ENCODE data around the gene URAD. TPM values are rescaled to one million over a fixed set of nuclear protein-coding genes. Genes with fewer than 3 reads are reported as not detected.

URAD gene
- total RNA-seq, 1 donor from 2014 or later: not detected

GRCh38 chr13:27971776-27972477 lies 16.6 kb downstream of the URAD start:
- H3K4me3 Mint-ChIP-seq: no peak overlapping the region
- peaks cover 74% of the 10 kb centered on the region for H3K27me3 Mint-ChIP-seq (ENCODE audit: insufficient read depth)
- DNase-seq (ENCODE audit: low spot score): no peak
- no peak overlapping the region for H3K27ac Mint-ChIP-seq
- H3K4me1 Mint-ChIP-seq (ENCODE audit: low read depth): no peaks in the 10 kb centered on the region
- intact Hi-C loops (cut with micrococcal nuclease): no loop called here
- H3K9me3 Mint-ChIP-seq: no peaks in the 10 kb centered on the region
- H3K36me3 Mint-ChIP-seq (ENCODE audit: low read depth): peaks cover 2% of the 10 kb centered on the region

GRCh38 chr13:27971236-27971645 lies 17.3 kb downstream of the URAD start:
- H3K9me3 Mint-ChIP-seq: no peaks in the 10 kb centered on the region
- peaks cover 2% of the 10 kb centered on the region for H3K36me3 Mint-ChIP-seq (ENCODE audit: low read depth)
- intact Hi-C loops (cut with micrococcal nuclease): no loop called here
- no peak overlapping the region for H3K27ac Mint-ChIP-seq
- no peaks in the 10 kb centered on the region for H3K4me1 Mint-ChIP-seq (ENCODE audit: low read depth)
- no peak for DNase-seq (ENCODE audit: low spot score)
- no peak overlapping the region for H3K4me3 Mint-ChIP-seq
- H3K27me3 Mint-ChIP-seq (ENCODE audit: insufficient read depth): peaks cover 72% of the 10 kb centered on the region

GRCh38 chr13:27970382-27971235 lies 17.9 kb downstream of the URAD start:
- peaks cover 2% of the 10 kb centered on the region for H3K36me3 Mint-ChIP-seq (ENCODE audit: low read depth)
- DNase-seq (ENCODE audit: low spot score): no peak
- H3K27ac Mint-ChIP-seq: no peak overlapping the region
- intact Hi-C loops (cut with micrococcal nuclease): no loop called here
- H3K4me1 Mint-ChIP-seq (ENCODE audit: low read depth): no peaks in the 10 kb centered on the region
- no peaks in the 10 kb centered on the region for H3K9me3 Mint-ChIP-seq
- peaks cover 73% of the 10 kb centered on the region for H3K27me3 Mint-ChIP-seq (ENCODE audit: insufficient read depth)
- no peak overlapping the region for H3K4me3 Mint-ChIP-seq

- H3K27ac Mint-ChIP-seq: peak overlapping the region; percentile 49
Observed at GRCh38 chr13:27969866-27970229, 18.6 kb downstream of the URAD start.

GRCh38 chr13:27969082-27969865 lies 19.2 kb downstream of the URAD start, which contains the start of gene CDX2:
TSS of gene CDX2 (minus strand) at chr13:27969315. CDS start at chr13:27969006, 309 bp downstream.
- no peak for DNase-seq (ENCODE audit: low spot score)
- H3K4me3 Mint-ChIP-seq: no peak within 1 kb of the TSS
- no peaks in the 10 kb centered on the region for H3K4me1 Mint-ChIP-seq (ENCODE audit: low read depth)
- H3K9me3 Mint-ChIP-seq: no peaks in the 10 kb centered on the region
- peaks cover 2% of the 10 kb centered on the region for H3K36me3 Mint-ChIP-seq (ENCODE audit: low read depth)
- intact Hi-C loops (cut with micrococcal nuclease): loop anchor here (2.0 to 5.0 kb wide), 3 partner anchors 14 to 177 kb away; partner anchors contain the start of gene GSX1
- peaks cover 72% of the 10 kb centered on the region for H3K27me3 Mint-ChIP-seq (ENCODE audit: insufficient read depth)
- H3K27ac Mint-ChIP-seq: peak within 1 kb of the TSS; percentile 79

More at GRCh38 chr13:27969866-27970229, 18.6 kb downstream of the URAD start:
- no peak for DNase-seq (ENCODE audit: low spot score)
- intact Hi-C loops (cut with micrococcal nuclease): loop anchor here (2.0 to 5.0 kb wide), 3 partner anchors 15 to 178 kb away; partner anchors contain the start of gene GSX1
- Mint-ChIP-seq H3K9me3 (no peaks in the 10 kb centered on the region), H3K36me3 (ENCODE audit: low read depth) (peaks cover 2% of the 10 kb centered on the region), H3K27me3 (ENCODE audit: insufficient read depth) (peaks cover 73% of the 10 kb centered on the region), H3K4me1 (ENCODE audit: low read depth) (no peaks in the 10 kb centered on the region), H3K4me3 (no peak overlapping the region)

- intact Hi-C loops (cut with micrococcal nuclease): loop anchor here (1.0 to 5.0 kb wide), 4 partner anchors 8 to 176 kb away; partner anchors contain the start of gene GSX1
- H3K27me3 Mint-ChIP-seq (ENCODE audit: insufficient read depth): peaks cover 72% of the 10 kb centered on the region
- DNase-seq (ENCODE audit: low spot score): no peak
- H3K36me3 Mint-ChIP-seq (ENCODE audit: low read depth): peaks cover 2% of the 10 kb centered on the region
- H3K27ac Mint-ChIP-seq: no peak overlapping the region
- no peak overlapping the region for H3K4me3 Mint-ChIP-seq
- no peaks in the 10 kb centered on the region for H3K9me3 Mint-ChIP-seq
- H3K4me1 Mint-ChIP-seq (ENCODE audit: low read depth): no peaks in the 10 kb centered on the region
Observed at GRCh38 chr13:27968316-27969081, 20.0 kb downstream of the URAD start.

GRCh38 chr13:27967736-27968315 lies 20.7 kb downstream of the URAD start:
- H3K27ac Mint-ChIP-seq: peak overlapping the region; percentile 74

GRCh38 chr13:27967203-27967735 lies 21.2 kb downstream of the URAD start:
- no peak for DNase-seq (ENCODE audit: low spot score)
- peak overlapping the region; percentile 40 for H3K27ac Mint-ChIP-seq
- H3K36me3 Mint-ChIP-seq (ENCODE audit: low read depth): peaks cover 2% of the 10 kb centered on the region
- H3K9me3 Mint-ChIP-seq: no peaks in the 10 kb centered on the region
- no peak overlapping the region for H3K4me3 Mint-ChIP-seq
- peaks cover 70% of the 10 kb centered on the region for H3K27me3 Mint-ChIP-seq (ENCODE audit: insufficient read depth)
- intact Hi-C loops (cut with micrococcal nuclease): loop anchor here (5.0 kb wide), 1 partner anchor 175 kb away; the partner anchor contains the start of gene GSX1
- no peaks in the 10 kb centered on the region for H3K4me1 Mint-ChIP-seq (ENCODE audit: low read depth)

More at GRCh38 chr13:27967736-27968315, 20.7 kb downstream of the URAD start:
- H3K4me3 Mint-ChIP-seq: no peak overlapping the region
- no peak for DNase-seq (ENCODE audit: low spot score)
- no peaks in the 10 kb centered on the region for H3K9me3 Mint-ChIP-seq
- H3K27me3 Mint-ChIP-seq (ENCODE audit: insufficient read depth): peaks cover 69% of the 10 kb centered on the region
- H3K36me3 Mint-ChIP-seq (ENCODE audit: low read depth): peaks cover 2% of the 10 kb centered on the region
- intact Hi-C loops (cut with micrococcal nuclease): loop anchor here (1.0 to 5.0 kb wide), 4 partner anchors 8 to 176 kb away; partner anchors contain the start of gene GSX1
- H3K4me1 Mint-ChIP-seq (ENCODE audit: low read depth): no peaks in the 10 kb centered on the region

- H3K4me3 Mint-ChIP-seq: no peak overlapping the region
Observed at GRCh38 chr13:27966641-27967202, 21.8 kb downstream of the URAD start.

GRCh38 chr13:27965740-27966640 lies 22.5 kb downstream of the URAD start:
- Mint-ChIP-seq H3K27me3 (ENCODE audit: insufficient read depth) (peaks cover 79% of the 10 kb centered on the region), H3K4me3 (no peak overlapping the region), H3K27ac (no peak overlapping the region), H3K4me1 (ENCODE audit: low read depth) (no peaks in the 10 kb centered on the region), H3K36me3 (ENCODE audit: low read depth) (peaks cover 2% of the 10 kb centered on the region), H3K9me3 (no peaks in the 10 kb centered on the region)
- intact Hi-C loops (cut with micrococcal nuclease): loop anchor here (5.0 kb wide), 1 partner anchor 174 kb away; the partner anchor contains the start of gene GSX1
- DNase-seq (ENCODE audit: low spot score): no peak

More at GRCh38 chr13:27966641-27967202, 21.8 kb downstream of the URAD start:
- Mint-ChIP-seq H3K4me1 (ENCODE audit: low read depth) (no peaks in the 10 kb centered on the region), H3K9me3 (no peaks in the 10 kb centered on the region), H3K27ac (no peak overlapping the region), H3K27me3 (ENCODE audit: insufficient read depth) (peaks cover 75% of the 10 kb centered on the region), H3K36me3 (ENCODE audit: low read depth) (peaks cover 2% of the 10 kb centered on the region)
- intact Hi-C loops (cut with micrococcal nuclease): loop anchor here (5.0 kb wide), 1 partner anchor 174 kb away; the partner anchor contains the start of gene GSX1
- DNase-seq (ENCODE audit: low spot score): no peak

Data from activated T-helper 1 cell treated with anti-CD3 and anti-CD28 coated beads, Interleukin-12 subunit alpha, Interleukin-12 subunit beta, Interleukin-2, Interleukin-4 antibody, amounts not matched to agents 30 ng/mL and 10 ng/mL and 1 ng/mL, durations not matched to agents 14 hours and 24 hours and 36 hours (primary cell).